ENCODE measurements around the gene ALDH6A1. TPM values are rescaled to one million over a fixed set of nuclear protein-coding genes. Genes with fewer than 3 reads are reported as not detected.

The ALDH6A1 gene
- total RNA-seq, 4 donors from 2014 or later: 12.7 to 37.5 (median 20.0) TPM

- DNase-seq (ENCODE audit: low spot score in 2 of 2): no peak
- no peak overlapping the region for H3K4me3 ChIP-seq (ENCODE audit: low read depth, poor library complexity, severe bottlenecking)
- TF ChIP-seq CTCF (IDR thresholded peaks at IDR 0.05): no peak
- TF ChIP-seq POLR2A (IDR thresholded peaks at IDR 0.05): no peak
- 86 to 87% methylated on average over 3 of the region's 3 CpGs for WGBS, 2 donors
- intact Hi-C loops (cut with DNase I; ENCODE audit: low total_unique reads): no loop called here
Observed at GRCh38 chr14:74064883-74065282, 19.4 kb downstream of the ALDH6A1 start.

GRCh38 chr14:74064426-74064825, 19.8 kb downstream of the ALDH6A1 start:
- H3K4me3 ChIP-seq (ENCODE audit: low read depth, poor library complexity, severe bottlenecking): no peak overlapping the region
- TF ChIP-seq CTCF (IDR thresholded peaks at IDR 0.05): no peak
- TF ChIP-seq POLR2A (IDR thresholded peaks at IDR 0.05): no peak
- DNase-seq (ENCODE audit: low spot score in 2 of 2): no peak
- intact Hi-C loops (cut with DNase I; ENCODE audit: low total_unique reads): no loop called here

GRCh38 chr14:74062809-74063150, 21.5 kb downstream of the ALDH6A1 start:
- DNase-seq (ENCODE audit: low spot score in 2 of 2): no peak
- intact Hi-C loops (cut with DNase I; ENCODE audit: low total_unique reads): no loop called here
- WGBS, 2 donors: 79 to 95% methylated on average over 2 of the region's 2 CpGs
- TF ChIP-seq POLR2A (IDR thresholded peaks at IDR 0.05) (no peak), CTCF (IDR thresholded peaks at IDR 0.05) (no peak)
- no peak overlapping the region for H3K4me3 ChIP-seq (ENCODE audit: low read depth, poor library complexity, severe bottlenecking)

- WGBS, 2 donors: 50 to 59% methylated on average over 3 of the region's 3 CpGs
- DNase-seq (ENCODE audit: low spot score in 2 of 2): no peak
- TF ChIP-seq POLR2A (IDR thresholded peaks at IDR 0.05): no peak
- TF ChIP-seq CTCF (IDR thresholded peaks at IDR 0.05): no peak
- intact Hi-C loops (cut with DNase I; ENCODE audit: low total_unique reads): no loop called here
- H3K4me3 ChIP-seq (ENCODE audit: low read depth, poor library complexity, severe bottlenecking): no peak overlapping the region
Observed at GRCh38 chr14:74049876-74050495, 34.3 kb downstream of the ALDH6A1 start.

- intact Hi-C loops (cut with DNase I; ENCODE audit: low total_unique reads): no loop called here
- WGBS, 2 donors: 74 to 80% methylated on average over 3 of the region's 3 CpGs
- no peak for TF ChIP-seq POLR2A (IDR thresholded peaks at IDR 0.05)
- no peak for TF ChIP-seq CTCF (IDR thresholded peaks at IDR 0.05)
- no peak for DNase-seq (ENCODE audit: low spot score in 2 of 2)
- no peak overlapping the region for H3K4me3 ChIP-seq (ENCODE audit: low read depth, poor library complexity, severe bottlenecking)
Observed at GRCh38 chr14:74048281-74048680, 36.0 kb downstream of the ALDH6A1 start.

GRCh38 chr14:74045522-74045921, 38.7 kb downstream of the ALDH6A1 start:
- 96 to 99% methylated on average over 4 of the region's 4 CpGs for WGBS, 2 donors
- H3K4me3 ChIP-seq (ENCODE audit: low read depth, poor library complexity, severe bottlenecking): no peak overlapping the region
- intact Hi-C loops (cut with DNase I; ENCODE audit: low total_unique reads): no loop called here
- TF ChIP-seq POLR2A (IDR thresholded peaks at IDR 0.05) (no peak), CTCF (IDR thresholded peaks at IDR 0.05) (no peak)
- no peak for DNase-seq (ENCODE audit: low spot score in 2 of 2)

Measured in lower leg skin (tissue), 4 donors.